Activated naive CD4-positive, alpha-beta T cell treated with anti-CD3 and anti-CD28 coated beads for 36 hours (primary cell): ENCODE data around the gene CD200. TPM values are rescaled to one million over a fixed set of nuclear protein-coding genes. Genes with fewer than 3 reads are reported as not detected.
"Not testable (repeated sequence)": the region's sequence is repeated elsewhere in the genome, so short reads cannot be mapped to it uniquely, and the experiment has no call there.

Experiments
- CTCF ChIA-PET: fragments of 350-600 bp; sonication (Branson Sonifier 250); formaldehyde crosslinking; loops from one replicate; lab custom pipeline; 2021; ENCODE audit warnings: antibody characterized with exemption; lab: Charles Lee
- DNase-seq: peaks from one replicate; pipeline ENCODE4 v3.0.0-alpha.2; 2020
- H3K27ac Mint-ChIP-seq: one replicate; pipeline ENCODE4 v1.8.0; 2021; ENCODE audit warnings: mild to moderate bottlenecking, mixed read lengths
- H3K27me3 Mint-ChIP-seq: one replicate; pipeline ENCODE4 v1.8.0; 2021; ENCODE audit warnings: low read depth, mixed read lengths
- H3K36me3 Mint-ChIP-seq: one replicate; pipeline ENCODE4 v1.8.0; 2021; ENCODE audit warnings: low read depth, mixed read lengths
- H3K4me1 Mint-ChIP-seq: one replicate; pipeline ENCODE4 v1.8.0; 2021; ENCODE audit warnings: low read depth, mixed read lengths
- H3K4me3 Mint-ChIP-seq: one replicate; pipeline ENCODE4 v1.8.0; 2021; ENCODE audit warnings: mild to moderate bottlenecking, moderate library complexity, mixed read lengths
- H3K9me3 Mint-ChIP-seq: one replicate; pipeline ENCODE4 v1.8.0; 2021; ENCODE audit warnings: mixed read lengths
- intact Hi-C: fragments of 100-400 bp; cut with micrococcal nuclease; formaldehyde crosslinking; loops from one replicate; pipeline ENCODE4 v1.15.1; 2023
- total RNA-seq, 2 experiments: library from RNA; stranded (reverse); gene quantifications; one replicate each; pipeline ENCODE4 v1.2.3, GENCODE V29; 2021

Gene CD200
- total RNA-seq, 2 experiments from 2014 or later: 50.0 to 53.6 TPM

DNA sequence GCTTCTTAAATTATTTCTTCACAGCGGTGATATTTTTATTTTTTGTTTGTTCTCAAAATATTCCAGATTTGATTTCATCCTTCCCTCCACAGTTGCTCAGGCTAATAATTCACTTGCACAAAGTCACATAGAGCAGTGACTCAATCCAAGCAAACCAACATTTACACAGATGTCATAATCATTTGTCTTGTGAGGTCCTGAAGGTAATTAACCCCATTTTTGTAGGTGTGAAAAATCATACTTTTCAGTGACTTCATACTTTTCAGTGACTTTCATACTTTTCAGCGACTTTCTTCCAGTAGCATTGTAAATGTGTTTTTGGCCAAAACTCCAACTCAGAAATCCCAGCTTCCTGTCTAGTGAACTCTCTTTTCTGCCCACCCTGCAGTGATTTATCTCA is 32.1 kb downstream of the CD200 start:
- Mint-ChIP-seq H3K4me3 (no peak overlapping the region), H3K9me3 (no peaks in the 10 kb centered on the region), H3K27me3 (no peaks in the 10 kb centered on the region), H3K27ac (peak overlapping the region; percentile 69), H3K36me3 (peaks cover 59% of the 10 kb centered on the region), H3K4me1 (peaks cover 40% of the 10 kb centered on the region)
- DNase-seq: no peak
- intact Hi-C loops: no loop called here
- CTCF ChIA-PET: interaction anchor here (0.6 to 1.1 kb wide), 4 partner anchors 14 to 104 kb away, joined by 3 to 4 read pairs (median 3); no protein-coding TSS in a partner anchor

DNA sequence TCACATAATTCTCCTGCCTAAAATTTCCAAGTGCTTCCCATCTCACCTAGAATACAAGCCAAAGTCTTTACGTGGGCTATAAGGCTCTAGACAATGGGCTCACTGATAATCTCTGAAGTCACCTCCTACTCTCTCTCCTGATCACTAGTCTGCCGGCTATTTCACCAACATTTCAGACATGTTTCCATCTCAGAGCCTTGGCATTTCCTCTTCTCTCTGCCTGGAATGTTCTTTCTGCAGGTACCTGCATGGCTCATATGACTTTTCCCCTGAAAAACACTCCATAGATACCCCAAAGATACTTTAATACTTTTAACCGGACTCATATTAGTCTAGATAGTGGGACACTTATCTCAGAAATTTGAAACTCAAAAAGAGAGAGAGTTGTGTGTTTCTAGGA is 32.7 kb downstream of the CD200 start:
- CTCF ChIA-PET: interaction anchor here (0.5 to 0.9 kb wide), 2 partner anchors 33 to 104 kb away, joined by 3 to 4 read pairs; partner anchors contain the start of gene CD200
- Mint-ChIP-seq H3K4me3 (no peak overlapping the region), H3K27ac (peak overlapping the region; percentile 69), H3K4me1 (peaks cover 38% of the 10 kb centered on the region), H3K9me3 (no peaks in the 10 kb centered on the region), H3K27me3 (no peaks in the 10 kb centered on the region), H3K36me3 (peaks cover 56% of the 10 kb centered on the region)
- DNase-seq: no peak
- intact Hi-C loops: no loop called here

DNA sequence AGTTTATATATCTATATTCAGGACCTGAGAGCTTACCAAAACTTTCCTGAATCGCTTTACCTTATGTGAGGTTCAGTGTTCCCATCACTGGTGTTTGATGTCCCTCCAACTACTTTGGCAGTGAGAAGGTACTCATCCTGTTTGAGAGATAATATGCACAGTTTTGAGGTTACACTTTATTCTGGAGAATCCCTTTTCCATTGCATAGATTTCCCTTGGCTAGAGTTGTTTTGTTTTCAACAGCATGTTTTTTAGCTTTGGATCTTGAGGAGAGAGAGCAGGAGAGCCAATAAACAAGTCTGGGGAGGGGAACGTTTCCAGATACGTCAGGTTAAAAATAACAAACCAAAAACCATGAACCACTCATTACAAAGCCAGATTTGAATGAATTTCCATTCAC is 33.6 kb downstream of the CD200 start:
- no peak for DNase-seq
- Mint-ChIP-seq H3K36me3 (peaks cover 49% of the 10 kb centered on the region), H3K27ac (peak overlapping the region; percentile 47), H3K4me3 (no peak overlapping the region), H3K9me3 (no peaks in the 10 kb centered on the region), H3K4me1 (peaks cover 33% of the 10 kb centered on the region), H3K27me3 (no peaks in the 10 kb centered on the region)
- CTCF ChIA-PET: interaction anchor here (0.7 kb wide), 1 partner anchor 64 kb away, joined by 3 read pairs; no protein-coding TSS in a partner anchor
- intact Hi-C loops: no loop called here

DNA sequence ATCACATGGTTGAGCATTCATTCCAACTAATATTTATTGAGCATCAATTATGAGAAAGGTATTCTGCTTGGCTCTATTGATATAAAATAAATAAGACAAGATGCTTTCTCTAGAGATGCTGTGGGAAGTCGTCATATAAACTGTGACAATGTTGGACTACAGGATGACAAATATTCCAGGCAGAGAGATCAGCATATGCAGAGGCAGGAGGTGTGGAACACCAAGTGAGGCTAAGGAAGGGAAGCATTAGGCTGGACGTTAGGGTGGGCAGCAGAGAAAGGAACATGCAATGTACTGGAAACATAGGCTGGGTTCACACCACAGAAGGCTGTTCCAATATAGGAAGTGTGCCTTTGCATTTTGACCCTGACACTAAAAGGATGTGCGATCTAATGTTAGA is 38.6 kb downstream of the CD200 start:
- H3K36me3 Mint-ChIP-seq: peaks cover 19% of the 10 kb centered on the region
- H3K27me3 Mint-ChIP-seq: no peaks in the 10 kb centered on the region
- no peak for DNase-seq
- H3K9me3 Mint-ChIP-seq: no peaks in the 10 kb centered on the region
- CTCF ChIA-PET: interaction anchor here (1.0 kb wide), 1 partner anchor 235 kb away, joined by 3 read pairs; no protein-coding TSS in a partner anchor
- H3K4me3 Mint-ChIP-seq: no peak overlapping the region
- no peak overlapping the region for H3K27ac Mint-ChIP-seq
- intact Hi-C loops: no loop called here
- peaks cover 27% of the 10 kb centered on the region for H3K4me1 Mint-ChIP-seq

DNA sequence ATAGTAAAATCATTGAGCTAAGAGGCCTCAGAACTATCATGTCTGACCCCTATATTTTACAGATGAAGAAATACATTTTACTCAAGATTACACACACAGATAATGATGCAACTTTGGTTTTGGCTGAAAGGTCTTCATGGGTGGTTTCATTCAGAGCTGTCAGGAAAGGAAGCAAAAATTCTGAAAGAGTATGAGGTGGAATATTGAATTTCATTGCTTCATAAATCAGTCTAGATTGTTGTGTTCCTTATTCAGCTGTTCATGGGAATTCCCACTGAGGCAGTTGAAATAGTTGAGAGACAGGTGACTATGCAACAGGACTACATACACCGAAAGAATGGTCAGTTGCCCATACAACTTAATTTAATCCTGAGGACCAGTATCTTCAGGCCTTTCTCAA is 39.4 kb downstream of the CD200 start:
- no peaks in the 10 kb centered on the region for H3K27me3 Mint-ChIP-seq
- H3K36me3 Mint-ChIP-seq: peaks cover 14% of the 10 kb centered on the region
- H3K4me1 Mint-ChIP-seq: peaks cover 30% of the 10 kb centered on the region
- no peak overlapping the region for H3K27ac Mint-ChIP-seq
- H3K9me3 Mint-ChIP-seq: no peaks in the 10 kb centered on the region
- H3K4me3 Mint-ChIP-seq: no peak overlapping the region
- no peak for DNase-seq
- intact Hi-C loops: no loop called here
- CTCF ChIA-PET: interaction anchor here (0.6 to 0.7 kb wide), 2 partner anchors 9 to 127 kb away, joined by 3 to 4 read pairs; partner anchors contain the start of gene BTLA

DNA sequence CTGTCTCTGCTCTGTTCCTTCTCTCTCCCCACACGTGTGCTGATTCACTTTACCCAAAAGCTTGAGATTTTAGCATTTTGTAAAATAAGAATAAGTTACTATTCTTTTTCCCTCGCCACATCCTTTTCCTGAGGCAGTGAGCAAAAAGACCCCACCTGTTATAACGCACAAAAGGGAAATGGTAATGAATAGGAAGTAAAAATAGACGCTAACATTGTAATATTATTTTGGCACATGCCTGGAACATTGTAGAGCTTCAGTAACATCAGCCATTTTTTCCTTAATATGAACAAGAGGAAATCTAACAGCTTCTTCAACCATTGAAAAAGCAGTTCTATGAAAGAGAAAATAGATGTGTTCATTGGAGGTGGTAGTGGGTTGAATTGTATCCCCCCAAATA is 40.5 kb downstream of the CD200 start:
- Mint-ChIP-seq H3K27me3 (no peaks in the 10 kb centered on the region), H3K4me1 (peaks cover 30% of the 10 kb centered on the region), H3K9me3 (no peaks in the 10 kb centered on the region), H3K4me3 (no peak overlapping the region), H3K27ac (peak overlapping the region; percentile 11), H3K36me3 (peaks cover 5% of the 10 kb centered on the region)
- intact Hi-C loops: no loop called here
- CTCF ChIA-PET: interaction anchor here (0.6 kb wide), 1 partner anchor 77 kb away, joined by 3 read pairs; no protein-coding TSS in a partner anchor
- no peak for DNase-seq

DNA sequence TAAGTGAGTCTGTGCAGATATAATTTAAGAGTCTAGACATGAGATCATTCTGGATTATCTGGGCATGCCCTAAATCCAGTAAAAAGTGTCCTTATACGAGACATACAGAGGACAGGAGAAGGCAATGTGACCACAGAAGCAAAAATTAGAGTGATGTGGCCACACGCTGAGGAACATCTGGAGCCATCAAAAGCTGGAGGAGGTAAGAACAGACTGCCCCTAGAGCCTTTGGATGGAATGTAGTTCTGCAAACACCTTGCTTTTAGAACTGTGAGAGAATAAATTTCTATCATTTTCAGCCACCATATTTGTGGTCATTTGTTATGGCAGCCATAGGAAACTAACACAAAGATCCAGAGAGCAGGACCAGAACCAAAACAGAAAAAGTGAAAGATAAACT is 41.0 kb downstream of the CD200 start:
- CTCF ChIA-PET: no interaction called here
- intact Hi-C loops: no loop called here
- peaks cover 30% of the 10 kb centered on the region for H3K4me1 Mint-ChIP-seq
- no peak for DNase-seq
- no peak overlapping the region for H3K4me3 Mint-ChIP-seq
- no peaks in the 10 kb centered on the region for H3K27me3 Mint-ChIP-seq
- no peak overlapping the region for H3K27ac Mint-ChIP-seq
- H3K9me3 Mint-ChIP-seq: no peaks in the 10 kb centered on the region
- H3K36me3 Mint-ChIP-seq: peaks cover 3% of the 10 kb centered on the region

DNA sequence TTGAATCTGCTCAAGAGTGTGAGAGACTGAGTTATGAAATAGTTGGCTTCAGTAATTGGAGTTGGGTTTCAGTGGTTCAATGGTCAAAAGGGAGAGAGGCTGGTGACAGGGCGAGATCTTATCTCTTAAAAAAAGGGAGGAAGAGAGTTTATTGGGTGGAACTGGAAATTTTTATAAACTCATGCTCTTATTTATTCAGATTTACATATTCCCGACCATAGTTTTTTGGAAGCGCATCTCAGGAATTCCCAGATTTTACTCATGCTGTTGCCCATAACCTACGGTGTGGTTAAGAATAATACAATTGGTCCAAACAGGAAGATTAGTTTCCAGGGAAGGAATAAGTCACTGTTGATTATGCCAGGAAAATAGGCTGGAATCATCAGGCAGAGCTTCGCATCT is 41.4 kb downstream of the CD200 start:
- H3K27ac Mint-ChIP-seq: no peak overlapping the region
- no peaks in the 10 kb centered on the region for H3K9me3 Mint-ChIP-seq
- intact Hi-C loops: no loop called here
- H3K4me1 Mint-ChIP-seq: peaks cover 30% of the 10 kb centered on the region
- H3K27me3 Mint-ChIP-seq: no peaks in the 10 kb centered on the region
- CTCF ChIA-PET: no interaction called here
- H3K4me3 Mint-ChIP-seq: no peak overlapping the region
- DNase-seq: no peak
- peaks cover 3% of the 10 kb centered on the region for H3K36me3 Mint-ChIP-seq

DNA sequence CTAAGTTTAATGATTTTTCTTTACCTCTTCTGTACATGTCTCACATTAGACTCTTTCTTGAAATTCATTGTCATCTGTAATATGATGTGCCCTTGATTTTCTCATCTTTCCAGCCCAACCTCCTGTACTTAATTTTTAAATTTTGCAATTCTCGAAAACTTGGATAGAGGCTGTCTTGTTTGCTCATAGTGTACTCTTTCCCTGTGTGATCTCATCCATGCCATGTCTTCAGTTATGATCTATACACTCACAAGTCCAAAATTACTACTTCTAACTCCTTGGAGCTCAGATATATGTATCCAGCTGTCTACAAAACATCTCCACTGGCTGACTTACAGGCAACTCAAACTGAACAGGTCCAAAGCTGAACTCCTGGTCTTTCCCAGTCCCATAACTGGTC is 42.2 kb downstream of the CD200 start:
- Mint-ChIP-seq H3K4me1 (peaks cover 30% of the 10 kb centered on the region), H3K27me3 (no peaks in the 10 kb centered on the region), H3K4me3 (no peak overlapping the region), H3K27ac (no peak overlapping the region), H3K9me3 (no peaks in the 10 kb centered on the region), H3K36me3 (peaks cover 2% of the 10 kb centered on the region)
- intact Hi-C loops: no loop called here
- CTCF ChIA-PET: no interaction called here
- DNase-seq: no peak

DNA sequence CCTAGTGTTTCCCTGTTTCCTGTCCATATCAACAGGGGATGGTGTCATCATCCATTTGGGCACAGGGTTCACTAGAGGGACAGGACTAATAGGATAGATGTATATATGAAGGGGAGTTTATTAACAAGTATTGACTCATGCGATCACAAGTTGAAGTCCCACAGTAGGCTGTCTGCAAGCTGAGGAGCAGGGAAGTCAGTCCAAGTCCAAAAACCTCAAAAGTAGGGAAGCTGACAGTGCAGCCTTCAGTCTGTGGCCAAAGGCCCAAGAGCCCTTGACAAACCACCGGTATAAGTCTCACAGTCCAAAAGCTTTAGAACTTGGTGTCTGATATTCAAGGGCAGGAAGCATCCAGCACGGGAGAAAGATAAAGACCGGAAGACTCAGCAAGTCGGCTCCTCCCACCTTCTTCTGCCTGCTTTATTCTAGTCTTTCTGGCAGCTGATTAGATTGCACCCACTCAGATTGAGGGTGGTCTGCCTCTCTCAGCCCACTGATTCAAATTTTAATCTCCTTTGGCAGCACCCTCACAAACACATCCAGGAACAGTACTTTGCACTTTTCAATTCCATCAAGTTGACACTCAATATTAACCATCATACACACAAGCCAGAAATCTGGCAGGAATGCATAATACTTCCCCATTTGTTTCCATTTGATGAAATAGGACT is 43.4 kb downstream of the CD200 start:
- Mint-ChIP-seq H3K4me1 (peaks cover 30% of the 10 kb centered on the region), H3K4me3 (no peak overlapping the region), H3K27me3 (no peaks in the 10 kb centered on the region), H3K36me3 (peaks cover 2% of the 10 kb centered on the region), H3K9me3 (no peaks in the 10 kb centered on the region), H3K27ac (no peak overlapping the region)
- CTCF ChIA-PET: interaction anchor here (0.5 kb wide), 1 partner anchor 28 kb away, joined by 3 read pairs; no protein-coding TSS in a partner anchor
- intact Hi-C loops: no loop called here
- DNase-seq: no peak

DNA sequence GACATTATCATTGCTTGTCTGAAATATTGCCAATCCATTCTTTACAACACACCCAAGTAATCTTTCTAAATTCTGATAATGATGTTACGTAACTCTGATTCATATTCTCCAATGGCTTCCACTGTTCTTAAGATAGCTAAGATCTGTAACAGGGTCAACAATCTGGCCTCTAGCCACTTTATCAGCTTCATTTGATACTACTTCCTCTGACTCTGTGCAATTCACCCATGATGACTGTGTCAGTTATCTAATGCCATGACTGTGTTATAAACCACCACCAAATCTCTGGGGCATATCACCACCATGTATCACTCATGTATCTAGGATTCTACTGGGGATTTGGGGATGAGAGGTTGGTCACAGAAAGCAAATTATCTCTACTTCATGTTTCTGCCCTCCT is 44.0 kb downstream of the CD200 start:
- DNase-seq: no peak
- peaks cover 25% of the 10 kb centered on the region for H3K4me1 Mint-ChIP-seq
- CTCF ChIA-PET: interaction anchor here (0.5 kb wide), 1 partner anchor 28 kb away, joined by 3 read pairs; no protein-coding TSS in a partner anchor
- no peaks in the 10 kb centered on the region for H3K9me3 Mint-ChIP-seq
- no peak overlapping the region for H3K27ac Mint-ChIP-seq
- intact Hi-C loops: no loop called here
- H3K27me3 Mint-ChIP-seq: no peaks in the 10 kb centered on the region
- peaks cover 2% of the 10 kb centered on the region for H3K36me3 Mint-ChIP-seq
- no peak overlapping the region for H3K4me3 Mint-ChIP-seq

DNA sequence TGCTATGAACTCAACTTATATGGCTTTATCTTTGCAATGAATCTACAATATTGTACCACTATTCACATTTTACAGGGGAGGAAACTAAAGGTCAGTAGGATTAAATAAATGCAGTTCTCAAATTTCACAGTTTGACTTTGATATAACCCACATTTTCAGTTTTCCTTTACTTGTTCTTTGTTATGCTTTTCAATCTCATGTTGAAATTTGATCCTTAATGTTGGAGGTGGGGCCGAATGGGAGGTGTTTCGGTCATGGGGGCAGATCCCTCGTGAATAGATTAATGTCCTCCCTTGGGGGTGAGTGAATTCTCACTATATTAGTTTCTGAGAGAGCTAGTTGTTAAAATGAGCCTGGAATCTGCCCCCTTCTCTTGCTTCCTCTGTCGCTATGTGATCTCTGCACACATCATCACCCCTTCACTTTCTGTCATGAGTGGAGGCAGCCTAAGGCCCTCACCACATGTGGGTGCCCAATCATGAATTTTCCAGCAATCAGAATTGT is 44.7 kb downstream of the CD200 start:
- no peak for DNase-seq
- no peak overlapping the region for H3K4me3 Mint-ChIP-seq
- no peak overlapping the region for H3K27ac Mint-ChIP-seq
- peaks cover 25% of the 10 kb centered on the region for H3K4me1 Mint-ChIP-seq
- intact Hi-C loops: no loop called here
- H3K36me3 Mint-ChIP-seq: peaks cover 2% of the 10 kb centered on the region
- CTCF ChIA-PET: no interaction called here
- H3K9me3 Mint-ChIP-seq: no peaks in the 10 kb centered on the region
- H3K27me3 Mint-ChIP-seq: no peaks in the 10 kb centered on the region

DNA sequence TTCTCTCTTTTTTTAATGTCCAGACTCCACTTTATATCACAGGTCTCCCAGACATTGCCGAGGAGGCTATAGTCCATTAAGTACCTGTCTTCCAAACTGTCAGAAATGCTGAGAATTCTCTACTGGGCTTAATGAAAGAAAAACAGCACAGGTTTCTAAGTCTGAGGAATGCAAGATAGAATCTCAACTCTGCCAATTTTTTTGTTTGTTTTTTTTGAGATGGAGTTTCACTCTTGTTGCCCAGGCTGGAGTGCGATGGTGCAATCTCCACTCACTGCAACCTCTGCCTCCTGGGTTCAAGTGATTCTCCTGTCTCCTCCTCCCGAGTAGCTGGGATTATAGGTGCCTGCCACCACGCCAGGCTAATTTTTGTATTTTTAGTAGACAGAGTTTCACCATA is 45.4 kb downstream of the CD200 start:
- intact Hi-C loops, H3K4me3 Mint-ChIP-seq, CTCF ChIA-PET, H3K27me3 Mint-ChIP-seq, H3K27ac Mint-ChIP-seq, DNase-seq, H3K9me3 Mint-ChIP-seq, H3K36me3 Mint-ChIP-seq: not testable (repeated sequence)
- peaks cover 25% of the 10 kb centered on the region for H3K4me1 Mint-ChIP-seq
